ENCODE results near the gene SERPINH1.

SERPINH1 gene

GRCh38 chr11:75611823-75612222 is 49.8 kb downstream of the SERPINH1 start:
- no peak overlapping the region for H3K4me3 ChIP-seq (replicated peaks; ENCODE audit: insufficient read depth, low read length)
- no peak for TF ChIP-seq CTCF (IDR thresholded peaks at IDR 0.05; ENCODE audit: insufficient read depth, low read length)
- no peak for TF ChIP-seq REST (IDR thresholded peaks at IDR 0.05; ENCODE audit: insufficient replicate concordance, low read depth)
- TF ChIP-seq POLR2AphosphoS5 (IDR thresholded peaks at IDR 0.05; ENCODE audit: low read depth), result no peak
- TF ChIP-seq SPI1 (IDR thresholded peaks at IDR 0.05; ENCODE audit: borderline replicate concordance, low read depth), result no peak
- no peak for TF ChIP-seq GABPA (IDR thresholded peaks at IDR 0.05; ENCODE audit: low read depth)
- no peak for DNase-seq (ENCODE audit: low read depth in 1 of 2, low spot score in 1 of 2)
- no peak overlapping the region for H3K27ac ChIP-seq (replicated peaks)
- H3K27me3 ChIP-seq (ENCODE audit: insufficient read depth, poor library complexity, severe bottlenecking), result peaks cover 8% of the 10 kb centered on the region

- no peak for DNase-seq (ENCODE audit: low read depth in 1 of 2, low spot score in 1 of 2)
- H3K27ac ChIP-seq (replicated peaks), result no peak overlapping the region
- H3K4me3 ChIP-seq (replicated peaks; ENCODE audit: insufficient read depth, low read length), result no peak overlapping the region
- peaks cover 6% of the 10 kb centered on the region for H3K27me3 ChIP-seq (ENCODE audit: insufficient read depth, poor library complexity, severe bottlenecking)
- no peak for TF ChIP-seq CTCF (IDR thresholded peaks at IDR 0.05; ENCODE audit: insufficient read depth, low read length)
- TF ChIP-seq REST (IDR thresholded peaks at IDR 0.05; ENCODE audit: insufficient replicate concordance, low read depth), result no peak
- TF ChIP-seq POLR2AphosphoS5 (IDR thresholded peaks at IDR 0.05; ENCODE audit: low read depth), result no peak
Observed at GRCh38 chr11:75615751-75616150, 53.7 kb downstream of the SERPINH1 start.

GRCh38 chr11:75616281-75616680 is 54.2 kb downstream of the SERPINH1 start:
- Histone ChIP-seq H3K27me3 (ENCODE audit: insufficient read depth, poor library complexity, severe bottlenecking) (peaks cover 6% of the 10 kb centered on the region), H3K27ac (replicated peaks) (no peak overlapping the region), H3K4me3 (replicated peaks; ENCODE audit: insufficient read depth, low read length) (no peak overlapping the region)
- no peak for DNase-seq (ENCODE audit: low read depth in 1 of 2, low spot score in 1 of 2)
- no peak for TF ChIP-seq SPI1 (IDR thresholded peaks at IDR 0.05; ENCODE audit: borderline replicate concordance, low read depth)
- TF ChIP-seq POLR2AphosphoS5 (IDR thresholded peaks at IDR 0.05; ENCODE audit: low read depth), result no peak
- no peak for TF ChIP-seq REST (IDR thresholded peaks at IDR 0.05; ENCODE audit: insufficient replicate concordance, low read depth)
- no peak for TF ChIP-seq CTCF (IDR thresholded peaks at IDR 0.05; ENCODE audit: insufficient read depth, low read length)
- TF ChIP-seq GABPA (IDR thresholded peaks at IDR 0.05; ENCODE audit: low read depth), result no peak

All from HL-60 (cell line).